ENCODE measurements around the gene MCHR1.

MCHR1 gene

DNA sequence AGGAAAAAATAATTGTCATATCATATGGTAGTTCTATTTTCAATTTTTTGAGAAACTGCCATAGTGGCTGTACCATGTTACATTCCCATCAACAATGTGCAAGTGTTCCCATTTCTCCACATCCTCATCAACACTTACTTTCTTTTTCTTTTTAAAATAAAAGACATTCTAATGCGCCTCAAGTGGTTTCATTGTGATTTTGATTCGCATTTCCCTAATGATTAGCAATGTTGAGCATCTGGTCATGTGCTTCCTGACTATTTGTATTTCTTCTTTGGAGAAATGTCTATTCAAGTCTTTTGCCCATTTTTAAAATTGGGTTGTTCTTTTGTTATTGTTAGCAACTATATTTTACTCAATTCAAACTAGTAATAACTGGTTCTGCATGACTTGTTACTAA is 8.4 kb downstream of the MCHR1 start:
- Histone ChIP-seq H3K9me3 (ENCODE audit: control insufficient read depth in 2 of 2, low read length in 2 of 2) (no peaks in the 10 kb centered on the region), H3K27ac (ENCODE audit: low read depth in 2 of 2, low read length in 2 of 2) (no peak overlapping the region), H3K36me3 (ENCODE audit: control insufficient read depth in 2 of 2, insufficient read depth in 2 of 2, low read length in 2 of 2) (no peaks in the 10 kb centered on the region), H3K9ac (ENCODE audit: low read depth in 1 of 2, low read length in 2 of 2) (no peak overlapping the region), H3K27me3 (ENCODE audit: control insufficient read depth in 2 of 2, insufficient read depth in 2 of 2, low read length in 2 of 2) (no peaks in the 10 kb centered on the region), H3K4me3 (ENCODE audit: low read length in 2 of 2) (no peak overlapping the region), H3K4me1 (ENCODE audit: control insufficient read depth in 2 of 2, insufficient read depth in 2 of 2, low read length in 2 of 2) (no peaks in the 10 kb centered on the region)

DNA sequence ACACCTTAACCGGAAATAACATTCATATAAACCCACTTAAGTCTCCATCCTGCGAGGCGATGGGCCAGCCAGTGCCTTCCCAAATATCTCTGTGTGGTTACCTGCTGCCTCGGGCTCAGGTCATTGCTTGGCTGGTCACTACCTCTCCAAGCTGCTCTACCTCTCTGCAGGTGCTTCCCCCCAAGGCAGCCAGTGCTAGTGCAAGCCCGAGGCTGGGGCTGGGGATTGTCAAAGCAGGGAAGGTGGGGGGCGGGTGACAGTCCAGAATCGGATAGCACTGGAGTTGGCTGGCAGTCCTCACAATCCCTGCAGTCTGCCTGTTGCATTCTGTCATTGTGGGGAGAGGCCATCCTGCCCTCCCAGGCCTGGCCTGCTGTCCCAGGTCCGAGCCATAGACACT is 11.1 kb downstream of the MCHR1 start:
- Histone ChIP-seq H3K4me1 (ENCODE audit: control insufficient read depth in 2 of 2, insufficient read depth in 2 of 2, low read length in 2 of 2) (no peaks in the 10 kb centered on the region), H3K4me3 (ENCODE audit: low read length in 2 of 2) (no peak overlapping the region), H3K27ac (ENCODE audit: low read depth in 2 of 2, low read length in 2 of 2) (no peak overlapping the region), H3K9me3 (ENCODE audit: control insufficient read depth in 2 of 2, low read length in 2 of 2) (no peaks in the 10 kb centered on the region), H3K27me3 (ENCODE audit: control insufficient read depth in 2 of 2, insufficient read depth in 2 of 2, low read length in 2 of 2) (no peaks in the 10 kb centered on the region), H3K36me3 (ENCODE audit: control insufficient read depth in 2 of 2, insufficient read depth in 2 of 2, low read length in 2 of 2) (no peaks in the 10 kb centered on the region), H3K9ac (ENCODE audit: low read depth in 1 of 2, low read length in 2 of 2) (no peak overlapping the region)

DNA sequence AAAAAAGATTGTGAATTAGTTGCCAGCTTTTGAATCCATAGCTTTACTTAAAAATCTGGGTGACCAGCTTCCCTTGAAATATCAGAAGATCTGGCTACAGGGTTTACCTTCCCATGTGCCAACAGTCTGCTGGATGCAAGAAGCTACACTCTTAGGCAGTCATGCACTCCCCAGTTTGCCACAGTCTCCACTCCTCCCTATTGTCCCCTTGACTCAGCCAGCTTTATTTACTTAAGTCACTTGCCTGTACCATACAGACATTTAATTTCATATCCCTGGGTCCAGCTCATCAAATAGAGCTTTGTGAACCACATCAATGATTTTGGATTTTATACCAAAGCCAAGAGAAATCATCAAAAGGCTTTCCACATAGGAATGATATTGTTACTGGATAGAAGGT is 12.2 kb downstream of the MCHR1 start:
- no peak overlapping the region for H3K27ac ChIP-seq (ENCODE audit: low read depth in 2 of 2, low read length in 2 of 2)
- H3K4me3 ChIP-seq (ENCODE audit: low read length in 2 of 2), result no peak overlapping the region
- no peaks in the 10 kb centered on the region for H3K9me3 ChIP-seq (ENCODE audit: control insufficient read depth in 2 of 2, low read length in 2 of 2)
- H3K27me3 ChIP-seq (ENCODE audit: control insufficient read depth in 2 of 2, insufficient read depth in 2 of 2, low read length in 2 of 2), result no peaks in the 10 kb centered on the region
- H3K4me1 ChIP-seq (ENCODE audit: control insufficient read depth in 2 of 2, insufficient read depth in 2 of 2, low read length in 2 of 2), result no peaks in the 10 kb centered on the region
- H3K9ac ChIP-seq (ENCODE audit: low read depth in 1 of 2, low read length in 2 of 2), result no peak overlapping the region
- H3K36me3 ChIP-seq (ENCODE audit: control insufficient read depth in 2 of 2, insufficient read depth in 2 of 2, low read length in 2 of 2), result no peaks in the 10 kb centered on the region

DNA sequence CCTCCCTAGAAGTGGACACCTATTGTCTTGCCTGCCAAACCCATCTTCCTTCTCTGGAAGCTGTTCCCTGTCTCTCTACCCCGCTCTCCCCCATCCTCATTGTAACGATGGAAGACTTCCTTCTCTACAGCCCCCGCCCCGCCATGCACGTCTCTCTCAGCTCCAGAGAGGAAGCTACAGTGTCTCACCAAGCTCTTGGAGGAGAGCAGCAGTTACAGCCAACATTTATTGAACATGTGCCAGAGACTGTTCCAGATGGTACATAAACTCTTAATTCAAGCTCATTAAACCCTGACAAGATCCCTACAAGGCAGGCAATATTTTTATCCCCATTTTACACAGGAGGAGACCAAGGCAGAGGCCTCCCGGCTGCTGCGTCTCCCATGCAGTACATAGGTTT is 15.1 kb downstream of the MCHR1 start:
- no peaks in the 10 kb centered on the region for H3K4me1 ChIP-seq (ENCODE audit: control insufficient read depth in 2 of 2, insufficient read depth in 2 of 2, low read length in 2 of 2)
- H3K4me3 ChIP-seq (ENCODE audit: low read length in 2 of 2), result no peak overlapping the region
- no peak overlapping the region for H3K27ac ChIP-seq (ENCODE audit: low read depth in 2 of 2, low read length in 2 of 2)
- no peak overlapping the region for H3K9ac ChIP-seq (ENCODE audit: low read depth in 1 of 2, low read length in 2 of 2)
- no peaks in the 10 kb centered on the region for H3K27me3 ChIP-seq (ENCODE audit: control insufficient read depth in 2 of 2, insufficient read depth in 2 of 2, low read length in 2 of 2)
- no peaks in the 10 kb centered on the region for H3K36me3 ChIP-seq (ENCODE audit: control insufficient read depth in 2 of 2, insufficient read depth in 2 of 2, low read length in 2 of 2)
- H3K9me3 ChIP-seq (ENCODE audit: control insufficient read depth in 2 of 2, low read length in 2 of 2), result no peaks in the 10 kb centered on the region

DNA sequence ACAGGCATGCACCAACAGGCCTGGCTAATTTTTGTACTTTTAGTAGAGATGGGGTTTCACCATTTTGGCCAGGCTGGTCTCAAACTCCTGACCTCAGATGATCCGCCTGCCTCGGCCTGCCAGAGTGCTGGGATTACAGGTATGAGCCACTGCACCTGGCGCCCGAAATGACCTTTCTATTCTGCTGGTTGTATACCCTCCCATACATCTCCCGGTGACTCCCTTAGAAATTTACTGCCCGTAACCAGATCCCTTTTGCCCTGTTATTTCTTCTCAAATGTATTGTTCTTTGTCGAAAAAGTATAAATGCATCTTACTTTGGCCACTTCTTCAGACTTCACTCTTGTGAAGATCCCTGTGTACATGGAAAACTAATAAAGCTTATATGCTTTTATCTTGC is 22.0 kb downstream of the MCHR1 start:
- no peaks in the 10 kb centered on the region for H3K36me3 ChIP-seq (ENCODE audit: control insufficient read depth in 2 of 2, insufficient read depth in 2 of 2, low read length in 2 of 2)
- H3K9ac ChIP-seq (ENCODE audit: low read depth in 1 of 2, low read length in 2 of 2), result no peak overlapping the region
- H3K4me3 ChIP-seq (ENCODE audit: low read length in 2 of 2), result no peak overlapping the region
- no peaks in the 10 kb centered on the region for H3K27me3 ChIP-seq (ENCODE audit: control insufficient read depth in 2 of 2, insufficient read depth in 2 of 2, low read length in 2 of 2)
- H3K27ac ChIP-seq (ENCODE audit: low read depth in 2 of 2, low read length in 2 of 2), result no peak overlapping the region
- no peaks in the 10 kb centered on the region for H3K4me1 ChIP-seq (ENCODE audit: control insufficient read depth in 2 of 2, insufficient read depth in 2 of 2, low read length in 2 of 2)
- H3K9me3 ChIP-seq (ENCODE audit: control insufficient read depth in 2 of 2, low read length in 2 of 2), result no peaks in the 10 kb centered on the region

DNA sequence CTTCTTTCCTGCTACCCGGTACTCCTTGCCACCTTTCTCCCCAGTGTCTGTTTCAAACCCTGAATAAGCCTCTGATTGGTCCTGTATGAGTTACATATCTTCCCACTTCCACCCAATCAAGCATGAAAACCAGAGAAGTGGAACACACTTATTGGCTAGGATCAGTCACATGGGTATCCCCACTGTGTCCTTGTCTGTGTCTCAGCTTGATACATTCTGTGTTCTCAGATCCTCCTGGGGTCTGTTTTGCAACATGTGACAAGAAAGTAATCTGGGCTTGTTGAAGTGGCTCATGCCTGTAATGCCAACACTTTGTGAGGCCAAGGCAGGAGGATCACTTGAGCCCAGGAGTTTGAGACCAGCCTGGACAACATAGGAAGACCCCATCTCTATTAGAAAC is 23.9 kb downstream of the MCHR1 start:
- no peaks in the 10 kb centered on the region for H3K9me3 ChIP-seq (ENCODE audit: control insufficient read depth in 2 of 2, low read length in 2 of 2)
- no peak overlapping the region for H3K27ac ChIP-seq (ENCODE audit: low read depth in 2 of 2, low read length in 2 of 2)
- no peaks in the 10 kb centered on the region for H3K4me1 ChIP-seq (ENCODE audit: control insufficient read depth in 2 of 2, insufficient read depth in 2 of 2, low read length in 2 of 2)
- no peaks in the 10 kb centered on the region for H3K27me3 ChIP-seq (ENCODE audit: control insufficient read depth in 2 of 2, insufficient read depth in 2 of 2, low read length in 2 of 2)
- H3K36me3 ChIP-seq (ENCODE audit: control insufficient read depth in 2 of 2, insufficient read depth in 2 of 2, low read length in 2 of 2), result no peaks in the 10 kb centered on the region
- no peak overlapping the region for H3K9ac ChIP-seq (ENCODE audit: low read depth in 1 of 2, low read length in 2 of 2)
- H3K4me3 ChIP-seq (ENCODE audit: low read length in 2 of 2), result no peak overlapping the region

DNA sequence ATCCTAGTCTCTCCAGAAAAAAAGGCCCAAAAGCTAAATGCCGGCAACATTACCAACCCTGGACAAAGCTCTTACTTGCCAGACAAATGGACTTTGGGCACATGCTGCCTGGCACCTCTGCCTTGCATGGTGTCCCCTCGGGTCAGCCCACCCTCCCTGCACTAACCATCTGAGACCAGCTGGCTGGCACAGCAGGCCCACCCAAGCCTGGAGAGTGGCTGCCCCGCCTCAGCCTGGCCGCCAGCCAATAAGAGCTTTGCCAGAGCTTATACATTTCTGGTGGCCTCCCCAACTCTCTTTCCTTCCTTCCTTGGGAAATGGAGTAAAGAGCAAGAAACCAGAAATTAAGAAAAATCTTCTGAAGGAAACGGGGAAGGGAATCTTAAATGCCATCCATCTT is 24.5 kb downstream of the MCHR1 start:
- H3K4me3 ChIP-seq (ENCODE audit: low read length in 2 of 2), result no peak overlapping the region
- no peak overlapping the region for H3K27ac ChIP-seq (ENCODE audit: low read depth in 2 of 2, low read length in 2 of 2)
- no peaks in the 10 kb centered on the region for H3K36me3 ChIP-seq (ENCODE audit: control insufficient read depth in 2 of 2, insufficient read depth in 2 of 2, low read length in 2 of 2)
- H3K9ac ChIP-seq (ENCODE audit: low read depth in 1 of 2, low read length in 2 of 2), result no peak overlapping the region
- H3K9me3 ChIP-seq (ENCODE audit: control insufficient read depth in 2 of 2, low read length in 2 of 2), result no peaks in the 10 kb centered on the region
- no peaks in the 10 kb centered on the region for H3K27me3 ChIP-seq (ENCODE audit: control insufficient read depth in 2 of 2, insufficient read depth in 2 of 2, low read length in 2 of 2)
- no peaks in the 10 kb centered on the region for H3K4me1 ChIP-seq (ENCODE audit: control insufficient read depth in 2 of 2, insufficient read depth in 2 of 2, low read length in 2 of 2)

DNA sequence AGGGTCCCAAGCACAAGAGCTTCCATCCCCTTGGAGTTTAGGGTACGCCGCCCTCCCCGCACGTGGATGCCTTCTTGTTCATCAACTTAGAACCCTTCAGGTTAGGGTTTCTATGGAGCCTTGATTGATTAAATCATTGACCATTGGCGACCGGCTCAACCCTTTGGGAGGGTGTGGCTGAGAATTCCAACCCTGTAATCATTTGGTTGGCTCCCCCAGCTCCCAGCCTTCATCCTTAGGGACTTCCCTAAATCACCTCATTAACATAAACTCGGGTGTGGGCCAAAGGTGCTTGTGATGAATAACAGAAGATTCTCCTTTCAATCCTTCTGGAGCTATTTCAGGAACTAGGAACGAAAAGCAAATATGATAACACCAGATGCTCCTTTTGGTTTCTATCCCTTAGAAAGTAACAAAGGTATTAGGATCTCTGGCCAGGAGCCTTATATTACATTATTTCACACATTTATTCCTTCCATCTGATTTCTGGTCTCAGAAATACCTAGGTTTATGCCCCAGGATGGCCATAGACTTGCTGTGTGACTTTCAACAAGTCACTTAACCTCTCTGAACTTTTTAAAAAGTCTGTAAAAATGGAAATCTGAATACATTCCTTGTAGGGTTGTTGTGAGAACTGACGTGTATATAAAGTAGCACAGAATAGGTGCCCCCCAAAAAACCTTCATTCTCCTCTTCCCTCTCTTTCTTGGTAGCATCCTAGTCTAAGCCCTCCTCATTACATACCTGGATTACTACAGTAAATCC is 26.8 kb downstream of the MCHR1 start:
- Histone ChIP-seq H3K36me3 (ENCODE audit: control insufficient read depth in 2 of 2, insufficient read depth in 2 of 2, low read length in 2 of 2) (no peaks in the 10 kb centered on the region), H3K4me1 (ENCODE audit: control insufficient read depth in 2 of 2, insufficient read depth in 2 of 2, low read length in 2 of 2) (peaks cover 0 to 4% of the 10 kb centered on the region in 2 donors), H3K4me3 (ENCODE audit: low read length in 2 of 2) (no peak overlapping the region), H3K9me3 (ENCODE audit: control insufficient read depth in 2 of 2, low read length in 2 of 2) (no peaks in the 10 kb centered on the region), H3K27ac (ENCODE audit: low read depth in 2 of 2, low read length in 2 of 2) (no peak overlapping the region), H3K9ac (ENCODE audit: low read depth in 1 of 2, low read length in 2 of 2) (no peak overlapping the region), H3K27me3 (ENCODE audit: control insufficient read depth in 2 of 2, insufficient read depth in 2 of 2, low read length in 2 of 2) (no peaks in the 10 kb centered on the region)

DNA sequence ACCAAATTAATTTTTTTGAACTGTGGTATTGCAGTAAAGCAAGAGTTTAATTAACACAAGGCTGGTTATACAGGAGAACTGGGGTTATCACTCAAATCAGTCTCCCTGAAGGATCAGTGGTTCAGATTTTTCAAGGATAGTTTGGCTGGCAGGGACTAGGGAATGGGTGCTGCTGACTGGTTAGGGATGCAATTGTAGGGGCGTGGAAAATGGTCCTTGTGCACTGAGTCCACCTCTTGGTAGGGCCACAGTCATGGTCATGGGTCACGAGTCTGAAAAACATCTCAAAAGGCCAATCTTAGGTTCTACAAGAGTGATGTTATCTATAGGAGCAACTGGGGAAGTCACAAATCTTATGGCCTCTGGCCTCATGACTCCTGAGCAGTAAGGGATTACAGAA is 27.9 kb downstream of the MCHR1 start:
- no peaks in the 10 kb centered on the region for H3K9me3 ChIP-seq (ENCODE audit: control insufficient read depth in 2 of 2, low read length in 2 of 2)
- H3K9ac ChIP-seq (ENCODE audit: low read depth in 1 of 2, low read length in 2 of 2), result no peak overlapping the region
- H3K27me3 ChIP-seq (ENCODE audit: control insufficient read depth in 2 of 2, insufficient read depth in 2 of 2, low read length in 2 of 2), result no peaks in the 10 kb centered on the region
- no peak overlapping the region for H3K27ac ChIP-seq (ENCODE audit: low read depth in 2 of 2, low read length in 2 of 2)
- peaks cover 0 to 4% of the 10 kb centered on the region in 2 donors for H3K4me1 ChIP-seq (ENCODE audit: control insufficient read depth in 2 of 2, insufficient read depth in 2 of 2, low read length in 2 of 2)
- no peaks in the 10 kb centered on the region for H3K36me3 ChIP-seq (ENCODE audit: control insufficient read depth in 2 of 2, insufficient read depth in 2 of 2, low read length in 2 of 2)
- H3K4me3 ChIP-seq (ENCODE audit: low read length in 2 of 2), result no peak overlapping the region

DNA sequence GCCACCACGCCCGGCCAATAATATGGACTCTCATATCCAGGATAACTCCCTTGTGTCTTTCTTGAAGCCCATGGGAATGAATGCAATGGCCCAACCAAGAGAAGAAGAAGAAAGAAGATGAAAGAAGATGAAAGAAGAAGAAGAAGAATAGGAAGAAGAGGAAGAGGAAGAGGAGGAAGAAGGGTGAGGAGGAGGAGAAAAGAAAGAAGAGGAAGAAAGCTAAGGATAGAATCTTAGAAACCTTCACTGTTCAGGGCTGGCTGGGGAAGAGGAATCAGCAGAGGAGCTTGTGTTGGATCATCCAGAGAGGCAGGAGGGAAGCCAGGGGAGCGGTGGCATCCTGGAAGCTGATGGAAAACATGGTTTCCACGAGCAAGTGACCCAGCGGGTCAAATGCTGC is 28.9 kb downstream of the MCHR1 start:
- no peaks in the 10 kb centered on the region for H3K9me3 ChIP-seq (ENCODE audit: control insufficient read depth in 2 of 2, low read length in 2 of 2)
- H3K27me3 ChIP-seq (ENCODE audit: control insufficient read depth in 2 of 2, insufficient read depth in 2 of 2, low read length in 2 of 2), result no peaks in the 10 kb centered on the region
- no peak overlapping the region for H3K9ac ChIP-seq (ENCODE audit: low read depth in 1 of 2, low read length in 2 of 2)
- no peak overlapping the region for H3K27ac ChIP-seq (ENCODE audit: low read depth in 2 of 2, low read length in 2 of 2)
- H3K36me3 ChIP-seq (ENCODE audit: control insufficient read depth in 2 of 2, insufficient read depth in 2 of 2, low read length in 2 of 2), result no peaks in the 10 kb centered on the region
- H3K4me1 ChIP-seq (ENCODE audit: control insufficient read depth in 2 of 2, insufficient read depth in 2 of 2, low read length in 2 of 2), result peaks cover 0 to 4% of the 10 kb centered on the region in 2 donors
- no peak overlapping the region for H3K4me3 ChIP-seq (ENCODE audit: low read length in 2 of 2)

Measured in mucosa of rectum (tissue), 2 donors.